ENCODE measurements around the gene LATS2. TPM values are rescaled to one million over a fixed set of nuclear protein-coding genes. Genes with fewer than 3 reads are reported as not detected.

Gene LATS2
- total RNA-seq, 1 experiment from 2014 or later = 25.1 TPM

Small RNAs within 50 kb of the gene (small RNA-seq; reads per million reads assigned to genes)
- gene PPIAP27 (not detected), gene RNU4-9P (0.57 reads per million)

Other genes with a start within 250 kb of the LATS2 start
- gene XPO4, start 158.8 kb downstream of the LATS2 start, total RNA-seq (2014; rRNA removed; shearing (Covaris generic)) = 38.6 and 57.4 TPM in 2 replicates
- 59.5 and 67.4 TPM in 2 replicates for gene SAP18, start 78.5 kb upstream of the LATS2 start, total RNA-seq (2014; rRNA removed; shearing (Covaris generic))
- 20.2 and 22.6 TPM in 2 replicates for gene SKA3, start 115.0 kb upstream of the LATS2 start, total RNA-seq (2014; rRNA removed; shearing (Covaris generic))
- 112 and 143 TPM in 2 replicates for gene MRPL57, start 115.1 kb upstream of the LATS2 start, total RNA-seq (2014; rRNA removed; shearing (Covaris generic))

Measured in HT-29 (cell line).